Activated CD4-positive, CD25-positive, alpha-beta regulatory T cell treated with anti-CD3 and anti-CD28 coated beads, Interleukin-2, amount 50 U/mL, for 24 hours (primary cell): ENCODE measurements around the gene DDX60.

Source experiments
- ATAC-seq, 2 donors: fragments of 150-1000 bp; cut with Tn5 transposase; one replicate each; pipeline ENCODE4 v1.10.0; 2021; ENCODE audit warnings: mild to moderate bottlenecking in 1 of 2, moderate library complexity in 1 of 2

Gene DDX60

GRCh38 chr4:168199260-168199957, 119.1 kb downstream of the DDX60 start:
- ATAC-seq = peak; percentile 13 to 55

DNA sequence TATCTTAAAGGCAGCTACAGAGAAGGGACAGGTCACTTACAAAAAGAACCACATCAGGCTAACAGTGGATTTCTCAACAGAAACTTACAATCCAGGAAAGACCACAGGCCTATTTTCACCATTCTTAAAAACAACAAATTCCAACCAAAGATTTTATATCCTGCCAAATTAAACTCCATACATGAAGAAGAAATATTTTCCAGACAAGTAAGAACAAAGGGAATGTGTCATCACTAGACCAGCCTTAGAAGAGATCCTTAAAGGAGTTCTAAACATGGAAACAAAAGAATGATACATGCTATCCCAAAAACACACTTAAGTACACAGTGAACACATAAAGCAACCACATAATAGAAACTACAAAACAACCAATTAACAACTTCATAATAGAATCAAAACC, 120.6 kb downstream of the DDX60 start:
- no peak for ATAC-seq

- no peak for ATAC-seq
Observed at GRCh38 chr4:168188754-168189153, 129.8 kb downstream of the DDX60 start.

- ATAC-seq = no peak
Observed at GRCh38 chr4:168183717-168184571, 134.6 kb downstream of the DDX60 start.

GRCh38 chr4:168177546-168178149, 140.9 kb downstream of the DDX60 start:
- no peak for ATAC-seq

- no peak for ATAC-seq
Observed at GRCh38 chr4:168174308-168174707, 144.2 kb downstream of the DDX60 start.

DNA sequence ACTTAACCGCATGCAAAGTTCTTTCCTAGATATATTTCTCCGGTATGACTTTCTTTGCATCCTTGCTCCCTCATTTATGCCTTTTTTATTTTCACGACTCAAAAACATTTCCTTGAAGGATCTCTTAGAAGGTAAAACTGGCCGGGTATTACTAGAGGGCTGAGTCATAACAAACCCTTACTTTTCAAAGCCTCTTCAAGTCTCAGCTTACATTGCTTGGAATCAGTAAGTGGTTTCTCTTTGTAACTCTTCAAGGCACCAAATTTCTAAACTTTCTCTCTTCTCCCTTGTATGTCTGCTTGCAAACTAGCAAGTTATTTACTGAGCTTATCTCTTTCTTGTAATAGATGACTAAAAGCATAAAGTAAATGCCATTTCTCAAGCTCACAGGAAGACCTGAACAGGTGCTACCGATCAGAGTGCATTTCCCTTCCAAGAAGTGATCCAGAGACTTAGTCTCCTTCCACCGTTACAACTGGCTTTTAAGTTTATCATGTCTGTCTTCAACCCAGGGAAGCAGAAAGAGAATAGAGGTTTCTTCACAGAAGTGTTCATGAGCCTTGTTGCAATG, 150.8 kb downstream of the DDX60 start:
- ATAC-seq = no peak
